ENCODE data around the gene UCHL3.

Gene UCHL3

DNA sequence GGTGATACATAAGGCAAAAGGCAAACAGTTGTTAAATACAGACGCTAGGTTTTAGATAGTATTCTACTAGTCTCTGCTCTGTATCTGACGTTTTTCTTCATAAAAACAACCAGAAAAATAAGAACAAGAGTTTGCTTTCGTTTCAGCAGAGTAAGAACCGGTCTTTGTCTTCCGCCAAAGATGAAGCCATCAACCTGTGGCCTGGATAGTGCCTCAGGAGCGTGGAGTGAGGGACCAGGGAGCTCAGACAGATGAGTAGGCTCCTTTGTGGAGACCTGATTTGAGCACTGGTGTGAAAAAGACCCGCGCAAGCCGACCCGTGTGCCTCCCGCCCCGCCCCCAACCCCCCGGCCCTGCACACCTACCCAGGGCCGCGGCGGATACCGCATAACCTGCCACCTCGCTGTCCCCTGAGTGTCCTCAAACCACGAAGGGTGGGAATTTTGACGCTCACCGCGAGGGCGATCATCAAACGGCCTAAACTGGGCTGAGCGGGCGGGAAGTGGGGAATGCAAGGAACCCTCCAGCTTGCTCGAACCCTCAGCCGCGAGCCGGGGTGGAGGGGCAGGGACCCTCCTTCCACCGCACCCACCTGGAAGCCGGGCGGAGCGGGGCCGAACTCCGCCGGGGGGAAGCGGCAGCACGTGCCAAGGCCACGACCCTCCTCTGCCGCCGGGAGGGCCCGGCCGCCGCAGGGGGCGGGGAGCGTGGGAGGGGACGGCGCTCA, 85.7 kb downstream of the UCHL3 start:
- DNase-seq = peak in 1 of 2 experiments; percentile 35

DNA sequence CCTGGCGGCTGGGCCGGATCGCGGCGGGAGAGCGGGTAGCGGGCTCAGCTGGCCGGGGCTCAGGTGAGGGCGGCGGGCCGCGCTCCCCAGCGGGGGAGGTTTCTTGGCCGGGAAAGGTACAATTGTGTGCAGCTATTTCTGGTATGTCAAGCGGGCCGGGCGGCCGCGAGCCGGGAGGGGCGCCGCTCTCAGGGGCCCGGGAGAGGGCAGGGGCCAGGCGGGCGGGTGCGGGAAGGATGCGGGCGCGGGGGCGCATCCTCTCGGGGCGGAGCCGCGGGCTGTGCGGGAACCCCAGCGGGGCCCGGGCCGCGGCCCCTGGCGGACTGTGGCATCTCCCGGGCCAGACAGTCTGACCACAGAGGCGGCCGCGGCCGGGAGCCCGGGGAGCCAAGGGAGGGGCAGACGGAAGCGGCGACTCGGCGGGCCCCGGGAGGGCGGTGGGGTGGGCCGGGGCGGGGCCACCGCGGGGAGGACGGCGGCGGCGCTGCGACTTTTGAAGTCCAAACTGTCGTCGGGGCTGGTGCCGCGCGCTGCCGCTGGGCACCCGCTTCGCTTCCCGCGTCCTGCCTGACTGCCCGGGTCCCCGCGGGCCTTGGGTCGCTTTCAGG, 86.3 kb downstream of the UCHL3 start, which contains the start of gene LMO7:
TSS of gene LMO7 (plus strand) at position 503 of the 608 bp plus-strand sequence. CDS start 328 bp downstream, outside the sequence.
- peak; percentile 11 to 46 for DNase-seq

- DNase-seq = no peak
Observed at GRCh38 chr13:75636436-75637180, 87.0 kb downstream of the UCHL3 start.

GRCh38 chr13:75637181-75637750, 87.7 kb downstream of the UCHL3 start:
- DNase-seq = no peak

DNA sequence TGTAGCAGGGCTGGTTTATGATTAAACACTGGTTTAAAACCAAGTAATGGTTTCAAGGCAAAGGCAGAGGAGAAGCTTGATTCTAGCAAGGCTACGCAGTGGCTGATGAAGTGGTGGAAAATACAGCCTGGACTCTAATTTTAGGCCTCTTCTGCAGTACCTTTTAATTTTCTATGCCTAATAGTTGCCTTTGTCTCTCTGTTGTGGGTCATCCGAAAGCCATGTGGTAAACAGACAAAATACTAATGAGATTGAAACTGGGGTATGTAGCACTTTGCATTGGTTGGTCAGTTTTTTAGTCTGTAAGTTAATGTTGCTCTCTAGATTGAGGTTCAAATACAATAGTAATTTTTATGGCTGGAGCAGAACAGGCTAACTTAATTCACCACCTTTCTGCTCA, 89.9 kb downstream of the UCHL3 start:
- no peak for DNase-seq

GRCh38 chr13:75641026-75641425, 91.4 kb downstream of the UCHL3 start:
- no peak for DNase-seq

- DNase-seq = no peak
Observed at GRCh38 chr13:75643182-75643581, 93.6 kb downstream of the UCHL3 start.

- DNase-seq = no peak
Observed at GRCh38 chr13:75643693-75644092, 94.1 kb downstream of the UCHL3 start.

DNA sequence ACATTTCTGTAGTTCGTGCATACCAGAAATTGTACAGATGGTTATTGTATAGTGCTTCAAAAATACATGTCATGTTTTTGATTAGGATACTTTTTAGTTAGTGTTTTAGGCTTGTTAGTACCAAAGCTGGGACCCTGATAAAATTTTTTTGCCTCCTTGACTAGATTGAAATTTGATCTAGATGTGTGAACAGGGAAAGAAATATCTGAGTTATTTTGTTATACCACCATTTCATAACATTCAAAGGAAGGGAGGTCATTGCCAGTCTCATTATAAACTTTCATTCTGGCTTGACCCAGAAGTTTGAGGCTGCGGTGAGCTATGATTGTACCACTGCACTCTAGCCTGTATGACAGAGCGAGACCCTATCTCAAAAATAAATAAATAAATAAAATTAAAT, 95.5 kb downstream of the UCHL3 start:
- DNase-seq = no peak

GRCh38 chr13:75647126-75647784, 97.7 kb downstream of the UCHL3 start:
- DNase-seq = no peak

- DNase-seq = no peak
Observed at GRCh38 chr13:75648446-75648845, 98.9 kb downstream of the UCHL3 start.

- no peak for DNase-seq
Observed at GRCh38 chr13:75651013-75651412, 101.4 kb downstream of the UCHL3 start.

DNA sequence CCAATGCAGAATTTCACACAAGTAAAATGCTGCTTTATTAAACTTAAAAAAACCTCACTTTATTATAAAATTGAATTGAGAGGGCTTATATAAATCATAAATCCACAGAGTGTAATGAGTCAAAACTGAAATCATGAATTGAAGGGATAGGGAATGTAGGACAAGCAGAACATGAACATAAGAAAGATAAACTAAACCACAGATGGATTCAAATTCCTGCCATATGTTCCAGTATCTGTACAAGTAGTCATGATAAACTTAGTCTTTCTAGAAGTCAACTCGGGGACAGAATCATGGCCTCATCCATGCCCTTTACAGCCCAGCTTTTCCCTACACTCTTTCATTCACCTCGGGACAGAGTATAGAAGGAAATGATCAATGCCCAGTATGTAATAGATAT, 103.1 kb downstream of the UCHL3 start:
- no peak for DNase-seq

Data from NCI-H1930 (cell line).